HG02884 (cell line): ENCODE measurements around the gene FGGY.

Source experiments
- ATAC-seq: cut with Tn5 transposase; IDR thresholded peaks from one replicate; pipeline ENCODE4 v1.9.1; 2021; ENCODE audit warnings: mild to moderate bottlenecking, moderate library complexity; ENCODE audit not compliant: unreplicated experiment

FGGY gene

DNA sequence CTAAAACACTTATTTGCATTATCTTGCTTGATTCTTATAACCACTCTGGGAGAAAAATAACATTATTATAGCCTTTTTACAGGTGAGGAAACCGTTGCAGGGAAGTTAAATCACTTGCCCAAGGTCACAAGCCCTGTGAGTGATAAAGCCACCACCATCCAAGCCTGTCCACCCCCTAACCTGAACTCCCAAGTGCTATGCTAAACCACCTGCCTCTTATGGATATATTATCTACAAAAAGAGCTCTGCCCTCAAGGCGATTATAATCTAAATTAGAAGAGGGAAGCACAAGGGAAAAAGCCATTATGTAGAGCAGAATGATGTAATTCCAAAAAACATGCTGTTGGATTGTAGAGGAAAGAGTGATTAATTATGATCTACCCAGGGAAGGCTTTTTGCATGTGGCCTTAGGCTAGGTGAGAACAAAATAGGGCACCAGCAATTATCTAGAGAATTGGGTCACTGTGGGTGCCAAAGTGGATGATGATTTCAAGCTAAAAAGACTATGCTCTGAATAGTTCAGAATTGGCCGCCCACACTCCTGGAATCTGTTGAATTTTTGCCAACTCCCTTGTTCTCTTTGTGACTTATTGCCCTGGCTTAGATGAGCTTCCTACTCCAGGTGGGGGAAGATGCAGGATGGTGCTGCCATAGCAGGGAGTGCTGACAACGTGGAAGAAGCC lies 205.3 kb downstream of the FGGY start:
- no peak for ATAC-seq

DNA sequence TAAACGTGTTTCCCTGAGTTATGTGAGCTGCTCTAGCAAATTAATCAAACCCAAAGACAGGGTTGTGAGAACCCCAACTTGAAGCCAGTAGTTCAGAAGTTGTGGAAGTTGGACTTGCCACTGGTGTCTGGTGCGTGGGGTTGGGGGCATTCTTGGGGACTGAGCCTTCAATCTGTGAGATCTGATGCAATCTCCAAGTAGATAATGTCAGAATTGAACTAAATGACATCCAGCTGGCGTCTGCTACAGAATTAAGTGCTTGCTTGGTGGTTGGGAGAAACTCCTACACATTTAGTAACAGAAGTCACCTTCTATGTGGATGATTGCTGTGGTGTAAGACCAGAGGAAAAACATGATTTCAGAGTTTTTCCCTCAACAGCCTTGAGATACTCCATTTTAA lies 207.4 kb downstream of the FGGY start:
- no peak for ATAC-seq

DNA sequence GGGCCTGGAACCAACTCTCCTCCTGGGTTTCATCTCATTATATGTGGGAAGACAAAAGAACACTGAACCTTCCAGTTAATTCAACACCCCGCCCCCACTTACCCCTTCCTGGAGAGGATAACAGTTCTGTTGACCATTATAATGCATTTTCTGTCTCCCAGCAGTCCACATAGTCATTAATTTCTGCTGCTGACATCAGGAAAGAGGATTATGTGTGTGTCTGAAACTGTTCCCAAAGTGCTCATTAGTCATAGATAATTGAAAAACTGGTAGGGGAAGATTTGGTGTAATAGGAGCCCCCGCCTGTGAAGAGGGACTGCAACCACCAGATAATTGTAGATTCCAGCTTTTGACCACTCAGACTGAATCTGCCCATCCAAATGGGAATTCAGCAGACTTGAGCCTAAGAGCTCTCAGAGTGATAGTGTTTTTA lies 208.7 kb downstream of the FGGY start:
- no peak for ATAC-seq

DNA sequence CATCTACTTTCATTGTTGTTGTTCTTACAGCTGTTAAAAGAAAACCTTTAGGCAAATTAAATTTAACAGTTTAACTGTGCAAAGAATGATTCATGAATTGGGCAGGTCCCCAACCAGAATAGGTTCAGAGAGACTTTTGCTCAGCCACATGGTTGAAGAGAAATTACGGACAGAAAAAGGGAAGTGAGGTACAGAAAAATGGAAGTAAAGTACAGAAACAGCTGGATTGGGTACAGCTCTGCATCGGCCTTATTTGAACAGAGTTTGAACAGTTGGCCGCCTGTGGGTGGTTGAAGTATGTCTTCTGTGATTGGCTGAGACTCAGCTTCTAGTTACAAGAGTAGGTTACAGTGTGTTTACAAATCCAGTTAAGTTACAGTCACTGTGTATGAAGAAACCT lies 210.1 kb downstream of the FGGY start:
- no peak for ATAC-seq

DNA sequence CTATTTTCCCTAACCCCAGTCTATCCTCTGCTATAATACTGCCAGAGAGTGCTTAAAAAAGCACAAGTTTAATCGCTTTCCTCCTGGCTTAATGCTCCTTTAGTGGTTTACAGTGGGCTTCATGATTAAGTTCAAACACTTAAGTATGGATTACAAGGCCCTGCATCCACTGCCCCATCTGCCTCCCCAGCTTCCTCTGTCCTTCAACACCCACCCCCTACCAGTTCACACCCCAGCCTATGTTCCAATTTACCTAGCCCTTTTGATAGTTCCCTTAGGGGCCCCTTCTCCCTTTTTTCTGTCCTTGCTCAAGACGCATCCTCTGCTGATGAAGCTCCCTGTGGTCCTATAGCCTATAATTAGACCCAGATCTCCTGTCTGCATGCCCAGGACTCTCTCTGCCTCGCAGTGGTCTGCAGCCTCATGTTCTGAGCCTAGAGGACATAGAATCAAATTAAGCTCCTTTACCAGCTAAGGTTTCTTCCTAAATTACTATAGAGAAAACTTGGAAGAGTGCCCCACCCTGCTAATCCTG lies 212.5 kb downstream of the FGGY start:
- no peak for ATAC-seq

DNA sequence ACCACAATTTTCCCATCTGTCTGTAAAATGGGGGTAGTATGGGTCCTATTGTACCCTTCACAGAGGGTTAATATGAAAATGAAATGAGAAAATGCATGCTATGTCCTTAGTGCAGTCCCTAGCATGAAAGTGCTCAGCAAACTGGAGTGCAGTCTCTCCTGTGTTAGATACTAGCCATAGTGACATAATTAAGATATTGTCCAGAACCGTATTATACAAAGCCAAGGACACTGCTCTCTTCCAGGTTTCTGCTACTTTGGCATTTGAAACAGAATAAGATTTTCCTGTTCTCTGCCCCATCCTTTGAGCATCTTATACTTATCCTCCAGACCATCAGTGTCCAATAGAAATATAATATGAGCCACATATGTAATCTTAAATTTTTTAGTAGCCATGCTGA lies 213.4 kb downstream of the FGGY start:
- ATAC-seq, result no peak

DNA sequence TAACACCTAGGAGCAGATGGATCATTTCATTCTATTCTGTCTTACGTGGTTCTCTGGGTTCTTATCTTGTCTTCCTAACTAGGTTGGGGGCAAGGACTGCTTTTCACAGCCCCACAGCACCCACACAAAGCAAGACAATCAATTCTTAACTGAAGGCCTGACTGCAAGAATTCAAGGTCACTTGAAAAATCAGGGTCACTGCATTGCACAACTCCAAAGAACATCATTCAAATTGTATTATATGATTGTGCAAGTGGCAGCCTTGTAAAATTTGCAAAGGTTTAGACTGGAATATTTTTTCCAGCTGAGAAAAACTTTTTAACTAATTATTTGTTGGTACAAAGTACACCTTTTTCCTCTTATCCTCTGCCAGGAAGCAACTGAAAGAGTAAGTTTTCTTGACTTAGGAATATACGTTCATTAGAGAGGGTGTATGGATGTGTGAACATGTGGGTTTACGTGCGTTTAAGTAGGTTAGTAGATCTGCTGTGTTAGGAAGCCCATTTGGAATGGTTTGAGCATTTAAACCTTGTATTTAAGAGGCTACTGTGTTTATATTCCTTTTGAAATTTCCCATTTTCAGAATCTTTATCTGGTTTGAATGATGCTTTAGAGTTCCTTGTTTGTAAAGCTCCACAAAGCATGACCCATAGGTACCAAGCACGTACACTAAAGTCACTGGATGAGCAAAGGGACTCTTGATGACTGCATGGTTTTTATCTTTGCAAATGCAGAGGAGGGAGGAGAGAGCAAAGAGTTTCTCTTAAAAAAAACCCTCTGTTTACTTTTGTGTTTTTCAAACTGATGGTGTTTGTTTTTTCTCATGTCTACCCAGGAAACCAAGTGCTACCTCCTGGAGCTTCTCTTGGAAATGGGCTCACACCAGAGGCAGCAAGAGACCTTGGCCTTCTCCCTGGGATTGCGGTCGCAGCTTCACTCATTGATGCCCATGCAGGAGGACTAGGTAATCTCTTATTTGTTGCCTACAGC lies 214.9 kb downstream of the FGGY start:
- no peak for ATAC-seq

DNA sequence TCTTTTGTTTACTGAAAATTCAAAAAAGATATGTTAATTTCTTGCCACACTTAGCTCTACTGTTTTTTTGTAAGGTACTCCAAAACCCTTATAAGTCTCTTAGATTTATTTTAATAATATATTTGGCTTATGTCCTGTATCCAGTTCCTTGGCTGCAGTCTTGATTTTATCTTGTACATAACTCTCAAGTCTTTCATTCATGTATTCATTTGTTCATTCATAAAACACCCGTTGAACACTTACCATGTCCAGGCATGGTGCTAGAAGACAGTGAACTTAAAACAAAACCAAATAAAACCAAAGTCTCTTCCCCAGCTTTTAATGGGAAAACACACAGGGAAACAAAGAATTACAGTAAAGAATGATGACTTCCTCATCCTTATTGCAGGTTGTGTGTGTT lies 215.8 kb downstream of the FGGY start:
- ATAC-seq, result no peak

DNA sequence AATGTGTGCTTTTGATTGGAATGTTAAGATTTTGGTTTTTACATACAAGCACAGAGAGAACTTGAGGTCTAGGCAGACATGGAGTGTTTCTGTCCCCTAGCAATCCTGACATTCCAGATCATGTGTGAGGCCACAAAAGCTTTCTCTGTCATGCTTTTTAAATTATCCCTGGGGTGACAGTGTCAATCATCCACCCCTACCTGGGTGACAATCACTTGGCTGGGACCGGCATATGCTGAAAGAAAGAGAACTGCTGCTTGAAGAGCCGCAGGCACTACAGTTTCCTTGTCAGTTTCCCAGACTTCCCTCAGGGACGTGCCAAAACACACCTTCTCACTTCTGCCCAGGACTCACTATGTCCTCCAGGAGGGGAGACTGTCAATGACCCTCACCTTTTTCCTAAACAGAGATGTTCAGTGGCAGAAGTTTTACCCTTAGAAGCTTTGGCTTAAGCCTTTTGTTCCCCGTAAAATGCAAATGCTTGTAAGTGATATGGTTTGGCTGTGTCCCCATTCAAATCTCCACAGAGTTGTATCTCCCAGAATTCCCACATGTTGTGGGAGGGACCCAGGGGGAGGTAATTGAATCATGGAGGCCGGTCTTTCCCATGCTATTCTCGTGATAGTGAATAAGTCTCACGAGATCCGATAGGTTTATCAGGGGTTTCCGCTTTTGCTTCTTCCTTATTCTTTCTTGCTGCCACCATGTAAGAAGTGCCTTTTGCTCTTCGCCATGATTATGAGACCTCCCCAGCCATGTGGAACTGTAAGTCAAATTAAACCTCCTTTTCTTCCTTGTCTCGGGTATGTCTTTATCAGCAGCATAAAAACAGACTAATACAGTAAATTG lies 217.4 kb downstream of the FGGY start:
- no peak for ATAC-seq

DNA sequence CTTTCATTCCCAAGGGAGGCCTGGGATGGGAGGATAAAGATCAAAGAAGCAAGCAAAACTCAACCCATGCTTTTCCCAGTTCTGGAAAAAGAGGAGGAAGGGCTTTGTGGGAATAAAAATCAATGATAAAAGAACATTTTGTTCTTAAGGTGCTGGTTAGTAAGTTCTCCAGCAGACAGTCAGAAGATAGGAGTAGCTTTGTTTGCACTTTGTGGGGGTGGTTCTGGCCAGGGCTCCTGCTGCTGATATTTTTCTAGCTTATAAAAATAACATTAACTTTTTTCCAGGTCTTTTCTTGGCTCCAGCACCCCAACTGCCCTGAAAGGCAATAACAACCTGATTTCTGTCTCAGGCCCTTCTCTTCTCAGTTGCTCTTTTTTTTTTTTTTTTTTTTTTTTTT lies 220.0 kb downstream of the FGGY start:
- no peak for ATAC-seq

DNA sequence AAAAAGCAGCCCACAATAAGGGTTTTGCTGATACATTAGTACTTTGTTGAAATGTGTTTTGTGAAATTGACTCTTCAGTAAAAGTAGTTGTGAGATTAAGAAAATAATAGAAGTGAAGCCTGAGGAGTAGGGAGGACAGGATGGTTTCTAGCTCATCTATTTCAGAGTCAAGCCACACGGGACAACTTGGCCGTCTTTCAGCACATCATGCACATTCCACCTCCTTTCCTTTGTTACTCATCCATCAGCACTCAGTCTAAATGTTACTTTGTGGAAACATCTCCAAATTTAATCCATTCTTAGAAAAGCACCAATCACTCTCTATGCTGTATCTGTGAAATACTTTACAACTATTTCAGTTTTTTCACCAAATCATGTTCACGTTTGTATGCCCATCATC lies 223.3 kb downstream of the FGGY start:
- no peak for ATAC-seq

DNA sequence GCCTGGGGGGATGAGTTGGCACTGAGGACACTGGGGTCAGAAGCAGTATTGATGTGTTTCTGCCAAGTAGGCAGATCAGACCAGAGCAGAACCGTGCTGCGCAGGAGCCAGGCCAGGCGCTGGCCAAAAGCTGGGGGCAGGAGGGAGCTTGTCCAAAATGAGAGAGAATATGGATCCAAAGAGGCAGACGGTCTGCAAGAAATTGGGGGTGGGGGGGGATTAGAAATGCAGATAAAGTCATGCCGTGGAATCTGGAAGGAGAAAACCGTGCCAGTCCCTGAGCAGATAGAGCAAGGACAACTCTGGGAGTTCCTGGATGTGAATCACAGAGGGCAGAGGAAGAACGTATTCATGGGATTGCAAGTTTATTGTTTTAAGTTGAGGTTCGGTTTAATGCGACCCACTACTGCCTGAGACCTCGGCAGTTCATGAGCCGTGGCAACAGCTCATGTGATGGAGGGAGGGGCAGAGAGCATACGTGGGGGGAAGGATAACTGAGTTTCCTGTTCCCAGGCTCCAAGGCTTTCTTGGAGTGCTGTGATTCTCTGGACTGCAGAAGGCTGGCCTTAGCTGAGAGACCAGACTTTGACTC lies 224.0 kb downstream of the FGGY start:
- ATAC-seq, result no peak

DNA sequence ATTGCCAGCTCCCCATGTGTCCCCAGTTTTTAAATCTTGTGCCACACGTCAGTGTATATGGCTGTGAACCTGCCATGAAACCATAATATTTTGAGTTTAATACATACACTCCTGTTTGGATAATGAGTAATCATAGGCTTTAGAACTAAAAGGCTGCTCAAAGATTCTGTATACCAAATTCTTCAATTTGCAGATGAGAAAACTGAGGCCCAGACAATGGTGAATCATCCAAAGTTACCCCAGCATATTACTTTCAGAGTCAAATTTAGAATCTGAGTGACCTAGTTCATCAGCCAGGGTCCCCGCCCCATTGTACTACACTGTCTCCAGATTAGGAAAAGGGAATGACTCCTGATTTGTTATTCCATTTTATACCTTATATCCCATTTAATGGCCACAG lies 224.6 kb downstream of the FGGY start:
- ATAC-seq, result no peak

DNA sequence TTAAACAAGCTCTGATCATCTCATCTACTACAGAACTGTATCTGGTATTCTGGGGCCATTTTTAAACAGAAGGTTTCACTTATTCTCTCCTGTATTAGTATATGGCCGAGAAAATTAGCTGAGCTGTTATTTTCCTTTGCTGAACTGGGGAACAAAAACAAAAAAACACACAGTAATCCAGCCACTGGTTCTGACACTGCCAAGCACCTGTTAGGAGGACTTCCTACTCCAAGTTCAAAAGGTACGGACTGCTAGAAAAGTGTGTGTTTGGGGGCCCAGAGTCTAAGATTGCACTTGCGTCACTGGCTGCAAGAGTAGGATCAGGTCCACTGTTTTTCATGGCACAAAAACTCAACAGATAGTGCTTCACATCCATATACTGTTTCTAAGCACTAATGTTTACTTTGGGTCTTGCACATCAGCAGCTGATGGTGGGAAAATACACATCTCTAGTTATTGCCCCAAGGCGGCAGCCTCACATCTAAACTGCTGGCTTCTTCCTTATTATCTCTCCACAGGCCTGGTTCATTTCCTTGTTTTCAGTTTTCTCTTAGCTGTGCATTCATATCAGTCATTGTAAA lies 226.1 kb downstream of the FGGY start:
- no peak for ATAC-seq

DNA sequence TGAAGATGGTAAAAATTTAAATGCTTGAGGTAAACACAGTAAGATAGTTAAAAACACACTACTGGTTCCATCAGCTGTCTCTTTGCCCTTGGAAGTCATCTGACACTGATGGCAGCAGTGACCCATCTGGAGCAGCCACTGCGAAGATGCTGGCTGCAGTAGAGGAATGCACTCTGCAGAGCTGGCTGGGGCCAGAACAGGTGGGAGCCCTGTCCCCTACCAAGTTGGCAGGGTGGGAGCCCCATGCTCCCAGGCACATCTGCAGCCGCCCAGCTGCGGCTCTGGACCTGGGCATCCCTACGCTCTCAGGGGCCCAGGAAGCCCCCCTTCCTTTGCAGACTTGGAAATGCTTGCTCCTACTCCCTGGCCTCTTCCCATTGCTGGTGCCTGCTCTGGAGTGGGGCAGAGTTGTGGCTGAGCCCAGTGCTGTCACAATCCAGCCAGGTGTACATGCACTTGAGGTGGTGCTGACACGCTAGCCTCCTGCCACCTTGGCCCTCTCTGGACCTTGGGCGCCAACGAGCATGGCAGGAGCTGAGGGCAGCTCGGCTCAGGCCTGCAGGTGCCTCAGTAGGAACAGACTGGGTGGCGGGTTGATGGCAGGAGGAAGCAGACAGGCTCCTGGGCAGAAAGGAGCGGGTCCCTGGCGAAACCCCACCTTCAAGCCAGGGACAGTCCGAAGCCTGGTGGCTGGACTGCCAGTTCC lies 227.0 kb downstream of the FGGY start:
- no peak for ATAC-seq

DNA sequence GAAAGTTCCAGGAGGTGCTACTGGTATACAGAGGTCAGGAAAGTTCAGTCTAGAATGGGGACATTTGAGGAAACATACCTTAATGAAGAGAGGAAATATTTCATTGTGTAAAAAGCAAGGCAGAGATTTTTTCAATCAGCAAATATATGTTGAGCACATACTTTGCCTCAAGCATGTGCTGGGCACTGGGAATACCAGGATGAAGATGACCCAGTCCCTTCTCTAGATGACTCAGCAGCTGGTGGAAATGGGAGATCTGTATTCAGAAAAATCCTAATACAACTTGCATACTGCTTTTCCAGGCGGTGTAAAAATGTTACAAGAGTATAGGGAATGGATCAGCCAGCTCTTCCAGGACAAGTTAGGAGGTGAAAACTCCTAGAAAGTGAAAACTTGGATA lies 229.3 kb downstream of the FGGY start:
- ATAC-seq, result no peak

DNA sequence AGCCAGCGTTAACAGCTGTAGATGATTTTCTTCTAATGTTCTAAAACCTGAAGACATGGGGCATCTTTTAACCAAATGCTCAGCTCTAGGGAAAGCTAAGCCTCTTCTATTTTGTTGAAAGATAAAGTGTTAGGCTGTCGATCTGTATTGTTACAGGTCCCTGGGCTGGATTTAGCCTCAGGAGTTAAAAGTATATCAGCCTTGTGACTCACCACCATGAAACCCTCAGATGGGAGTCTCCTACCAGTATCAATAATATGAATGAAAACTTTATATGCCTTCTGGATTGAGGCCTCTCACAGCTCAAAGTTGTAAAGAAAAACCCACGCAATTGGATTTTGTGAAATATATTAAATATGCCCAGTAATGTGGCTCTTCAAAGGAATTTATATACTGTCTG lies 231.6 kb downstream of the FGGY start:
- ATAC-seq, result no peak

DNA sequence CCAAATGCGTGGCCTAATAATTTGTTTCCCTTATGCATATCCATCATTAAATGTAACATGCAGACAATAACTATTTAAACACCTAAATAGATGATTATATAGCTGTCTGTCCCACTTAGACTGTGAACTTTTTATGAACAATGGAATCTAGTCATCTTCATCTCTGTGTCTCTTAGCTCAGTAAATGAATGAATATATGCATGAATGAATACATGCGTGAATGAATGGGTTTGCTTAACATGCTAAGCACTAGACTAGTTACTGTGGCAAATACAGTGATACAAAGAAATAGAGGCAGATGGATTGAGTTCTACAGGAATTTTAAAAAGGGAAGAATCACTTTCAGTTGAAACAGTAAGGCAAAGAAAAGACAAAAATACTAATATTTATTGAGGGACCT lies 232.0 kb downstream of the FGGY start:
- ATAC-seq, result no peak

DNA sequence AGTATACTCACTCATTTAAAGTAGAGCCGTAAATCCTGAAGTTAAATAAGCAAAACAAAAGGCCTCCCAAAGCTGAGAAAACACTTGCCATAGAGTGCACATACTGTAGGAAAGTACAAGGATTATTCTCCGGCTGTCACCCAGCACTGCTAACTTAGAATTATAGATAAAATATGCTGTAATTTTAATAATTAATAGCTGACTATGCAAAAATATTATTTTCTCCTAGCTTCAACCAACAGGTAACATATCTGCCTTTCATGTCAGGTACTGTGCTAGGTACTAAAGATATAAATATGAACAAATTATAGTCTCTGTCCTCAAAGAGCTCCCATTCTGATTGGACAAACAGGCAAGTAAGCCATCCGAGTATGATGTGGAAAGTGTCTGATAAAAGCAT lies 233.2 kb downstream of the FGGY start:
- ATAC-seq, result no peak

DNA sequence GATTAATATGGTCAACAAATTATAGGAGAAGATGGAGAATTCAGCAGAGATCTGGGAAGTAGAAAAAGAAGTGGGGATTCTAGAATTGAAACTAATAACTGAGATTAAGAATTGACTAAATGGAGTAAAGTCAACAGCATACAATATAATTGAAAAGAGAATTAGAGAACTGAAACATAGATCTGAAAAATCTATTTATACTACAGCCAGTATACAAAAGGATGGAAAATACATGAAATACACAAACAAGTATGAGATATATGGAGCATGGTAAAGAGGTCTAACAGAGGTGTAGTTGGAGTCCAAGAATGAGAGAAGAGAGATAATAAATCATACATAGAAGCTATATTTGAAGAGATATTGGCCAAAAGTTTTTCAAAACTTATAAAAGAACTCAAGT lies 235.2 kb downstream of the FGGY start:
- no peak for ATAC-seq
